Esophagus muscularis mucosa (tissue), 4 donors: Measurements from ENCODE around the gene MAEA.

ENCODE experiments used
- CTCF ChIP-seq, 3 experiments: fragments of 200-600 bp in 2 of 3; fragments of 450-650 bp in 1 of 3; sonication (generic) in 2 of 3; IDR thresholded peaks; one replicate each; pipeline ENCODE4 v1.5.1; 2017 to 2019; ENCODE audit warnings: antibody characterized with exemption in 3 of 3, mild to moderate bottlenecking in 2 of 3, moderate library complexity in 1 of 3
- EP300 ChIP-seq: sonication (generic); formaldehyde crosslinking; IDR thresholded peaks from one replicate; pipeline ENCODE4 v1.6.1; 2017; ENCODE audit warnings: antibody characterized with exemption
- POLR2A ChIP-seq: fragments of 450-650 bp; IDR thresholded peaks from one replicate; pipeline ENCODE4 v1.6.1; 2017; ENCODE audit warnings: antibody characterized with exemption, moderate library complexity, mild to moderate bottlenecking, low read depth
- POLR2AphosphoS5 ChIP-seq, 2 donors: sonication (generic); formaldehyde crosslinking; IDR thresholded peaks; one replicate each; pipeline ENCODE4 v1.6.1; 2017; ENCODE audit warnings: antibody characterized with exemption in 2 of 2

- TF ChIP-seq POLR2AphosphoS5 (IDR thresholded peaks at IDR 0.05) (no peak), CTCF (IDR thresholded peaks at IDR 0.05) (no peak), POLR2A (no peak), EP300 (no peak)
Observed at GRCh38 chr4:1261107-1261928, 28.4 kb upstream of the MAEA start.
